Kidney tubule cell (primary cell): ENCODE data around the gene PDE8B.

ENCODE experiments used
- DNase-seq: peaks from one replicate; pipeline ENCODE4 v3.0.0-alpha.2; 2018; ENCODE audit warnings: low spot score

The PDE8B gene

GRCh38 chr5:77210091-77210963 lies at the start of gene PDE8B:
PDE8B (plus strand) TSS chr5:77210680; CDS start chr5:77210926, 246 bp downstream.
- DNase-seq: no peak

- no peak for DNase-seq
These were observed 47.0 kb upstream of the PDE8B start for GRCh38 chr5:77163453-77163852.

GRCh38 chr5:77167063-77167462 lies 43.4 kb upstream of the PDE8B start:
- no peak for DNase-seq

GRCh38 chr5:77167695-77168121 lies 42.8 kb upstream of the PDE8B start:
- peak; percentile 70 for DNase-seq

- peak; percentile 56 for DNase-seq
These were observed 42.2 kb upstream of the PDE8B start for GRCh38 chr5:77168161-77168878.

GRCh38 chr5:77168879-77169244 lies 41.6 kb upstream of the PDE8B start:
- DNase-seq: peak; percentile 38

- DNase-seq: no peak
These were observed 40.1 kb upstream of the PDE8B start for GRCh38 chr5:77170196-77170890.

GRCh38 chr5:77171141-77171910 lies 39.2 kb upstream of the PDE8B start:
- no peak for DNase-seq

- DNase-seq: no peak
These were observed 37.7 kb upstream of the PDE8B start for GRCh38 chr5:77172713-77173328.

GRCh38 chr5:77174526-77174925 lies 36.0 kb upstream of the PDE8B start:
- no peak for DNase-seq

GRCh38 chr5:77175231-77175630 lies 35.2 kb upstream of the PDE8B start:
- no peak for DNase-seq

GRCh38 chr5:77176429-77176828 lies 34.1 kb upstream of the PDE8B start:
- DNase-seq: no peak

GRCh38 chr5:77177576-77177975 lies 32.9 kb upstream of the PDE8B start:
- no peak for DNase-seq

- peak; percentile 23 for DNase-seq
These were observed 30.1 kb upstream of the PDE8B start for GRCh38 chr5:77180167-77181081.

GRCh38 chr5:77181173-77181572 lies 29.3 kb upstream of the PDE8B start:
- no peak for DNase-seq

- DNase-seq: peak; percentile 1
These were observed 28.7 kb upstream of the PDE8B start for GRCh38 chr5:77181596-77182304.

GRCh38 chr5:77182367-77182766 lies 28.1 kb upstream of the PDE8B start:
- peak; percentile 13 for DNase-seq

- DNase-seq: no peak
These were observed 23.7 kb upstream of the PDE8B start for GRCh38 chr5:77186652-77187370.

- no peak for DNase-seq
These were observed 21.1 kb upstream of the PDE8B start for GRCh38 chr5:77189421-77189820.
